Activated B cell treated with CpG ODN at 0.5 μM for 24 hours (primary cell): ENCODE results near the gene SELL. TPM values are rescaled to one million over a fixed set of nuclear protein-coding genes. Genes with fewer than 3 reads are reported as not detected.

ENCODE experiments used
- ATAC-seq: fragments of 200-7000 bp; cut with Tn5 transposase; one replicate; pipeline ENCODE4 v1.10.0; 2021; ENCODE audit warnings: low read depth, mild to moderate bottlenecking, moderate library complexity
- CTCF ChIA-PET: fragments of 350-600 bp; sonication (Branson Sonifier 250); formaldehyde crosslinking; loops from one replicate; lab custom pipeline; 2021; ENCODE audit warnings: antibody characterized with exemption; lab: Charles Lee
- POLR2A ChIA-PET: fragments of 350-600 bp; sonication (Branson Sonifier 250); formaldehyde crosslinking; loops from one replicate; lab custom pipeline; 2021; ENCODE audit warnings: antibody characterized with exemption; lab: Charles Lee
- DNase-seq: peaks from one replicate; pipeline ENCODE4 v3.0.0; 2022
- H3K27ac Mint-ChIP-seq: one replicate; pipeline ENCODE4 v1.8.0; 2020; ENCODE audit warnings: mixed read lengths
- H3K27me3 Mint-ChIP-seq: one replicate; pipeline ENCODE4 v1.8.0; 2021; ENCODE audit warnings: mixed read lengths
- H3K36me3 Mint-ChIP-seq: one replicate; pipeline ENCODE4 v1.8.0; 2021; ENCODE audit warnings: low read depth, mixed read lengths
- H3K4me1 Mint-ChIP-seq: one replicate; pipeline ENCODE4 v1.8.0; 2021; ENCODE audit warnings: mixed read lengths
- H3K4me3 Mint-ChIP-seq: one replicate; pipeline ENCODE4 v1.8.0; 2020; ENCODE audit warnings: mild to moderate bottlenecking, mixed read lengths
- H3K9me3 Mint-ChIP-seq: one replicate; pipeline ENCODE4 v1.8.0; 2020; ENCODE audit warnings: mixed read lengths
- intact Hi-C: fragments of 100-400 bp; cut with micrococcal nuclease; formaldehyde crosslinking; loops from one replicate; pipeline ENCODE4 v1.15.1; 2024
- total RNA-seq: library from RNA; stranded (reverse); gene quantifications from 2 replicates; pipeline ENCODE4 v1.2.3, GENCODE V29; 2022
- TF ChIP-seq, protein P1 (sequence below): fragments of 200-600 bp; IDR thresholded peaks from one replicate; pipeline ENCODE4 v1.8.0; 2022; ENCODE audit warnings: antibody characterized with exemption, mild to moderate bottlenecking

SELL gene
- total RNA-seq, 1 donor from 2014 or later: 156 TPM

DNA sequence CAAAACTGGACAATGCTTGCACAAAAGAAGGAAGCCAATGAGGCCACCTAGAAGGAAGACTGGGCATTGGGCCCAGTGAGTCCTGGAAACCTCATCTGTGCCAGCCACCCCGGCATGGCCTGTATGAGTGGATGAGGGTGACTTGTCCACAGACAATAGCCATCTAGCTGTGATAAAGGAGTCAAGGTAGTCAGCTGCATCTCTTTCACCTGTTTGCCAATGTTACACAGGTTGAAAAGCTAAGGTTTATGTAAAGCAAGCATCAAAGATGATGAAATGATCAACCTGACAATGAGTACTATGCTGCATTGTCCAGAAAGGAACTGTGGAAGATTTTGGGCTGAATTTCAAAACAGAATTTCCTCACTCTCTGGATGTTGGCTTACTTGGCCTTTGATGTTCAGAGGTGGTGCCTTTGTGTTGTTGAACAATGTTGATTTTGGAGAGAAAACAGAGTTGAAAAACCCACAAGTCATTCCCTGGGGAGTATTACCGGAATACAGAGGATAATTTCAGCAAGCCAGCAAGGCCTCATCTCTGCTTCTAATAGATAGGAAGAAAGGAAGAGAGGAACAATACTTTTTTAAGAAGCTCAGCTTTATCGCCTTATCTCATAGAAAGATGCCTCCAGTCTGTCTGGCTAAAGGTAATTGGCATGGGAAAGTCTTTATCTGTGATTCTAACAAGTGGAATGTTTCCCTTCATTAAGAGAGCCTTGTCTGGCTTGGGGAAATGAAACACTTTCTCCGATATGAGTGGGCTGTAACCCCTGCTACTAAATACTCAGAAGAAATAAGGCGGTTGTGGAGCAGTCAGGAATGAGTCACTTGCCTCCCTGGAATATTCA lies 33.8 kb upstream of the SELL start:
- H3K9me3 Mint-ChIP-seq: no peaks in the 10 kb centered on the region
- CTCF ChIA-PET: no interaction called here
- H3K4me3 Mint-ChIP-seq: no peak overlapping the region
- intact Hi-C loops: no loop called here
- H3K36me3 Mint-ChIP-seq: no peaks in the 10 kb centered on the region
- H3K27me3 Mint-ChIP-seq: peaks cover 8% of the 10 kb centered on the region
- ATAC-seq (no peak), DNase-seq (no peak)
- no peaks in the 10 kb centered on the region for H3K4me1 Mint-ChIP-seq
- H3K27ac Mint-ChIP-seq: no peak overlapping the region
- POLR2A ChIA-PET: no interaction called here
- TF ChIP-seq, protein P1, sequence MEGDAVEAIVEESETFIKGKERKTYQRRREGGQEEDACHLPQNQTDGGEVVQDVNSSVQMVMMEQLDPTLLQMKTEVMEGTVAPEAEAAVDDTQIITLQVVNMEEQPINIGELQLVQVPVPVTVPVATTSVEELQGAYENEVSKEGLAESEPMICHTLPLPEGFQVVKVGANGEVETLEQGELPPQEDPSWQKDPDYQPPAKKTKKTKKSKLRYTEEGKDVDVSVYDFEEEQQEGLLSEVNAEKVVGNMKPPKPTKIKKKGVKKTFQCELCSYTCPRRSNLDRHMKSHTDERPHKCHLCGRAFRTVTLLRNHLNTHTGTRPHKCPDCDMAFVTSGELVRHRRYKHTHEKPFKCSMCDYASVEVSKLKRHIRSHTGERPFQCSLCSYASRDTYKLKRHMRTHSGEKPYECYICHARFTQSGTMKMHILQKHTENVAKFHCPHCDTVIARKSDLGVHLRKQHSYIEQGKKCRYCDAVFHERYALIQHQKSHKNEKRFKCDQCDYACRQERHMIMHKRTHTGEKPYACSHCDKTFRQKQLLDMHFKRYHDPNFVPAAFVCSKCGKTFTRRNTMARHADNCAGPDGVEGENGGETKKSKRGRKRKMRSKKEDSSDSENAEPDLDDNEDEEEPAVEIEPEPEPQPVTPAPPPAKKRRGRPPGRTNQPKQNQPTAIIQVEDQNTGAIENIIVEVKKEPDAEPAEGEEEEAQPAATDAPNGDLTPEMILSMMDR: no peak

DNA sequence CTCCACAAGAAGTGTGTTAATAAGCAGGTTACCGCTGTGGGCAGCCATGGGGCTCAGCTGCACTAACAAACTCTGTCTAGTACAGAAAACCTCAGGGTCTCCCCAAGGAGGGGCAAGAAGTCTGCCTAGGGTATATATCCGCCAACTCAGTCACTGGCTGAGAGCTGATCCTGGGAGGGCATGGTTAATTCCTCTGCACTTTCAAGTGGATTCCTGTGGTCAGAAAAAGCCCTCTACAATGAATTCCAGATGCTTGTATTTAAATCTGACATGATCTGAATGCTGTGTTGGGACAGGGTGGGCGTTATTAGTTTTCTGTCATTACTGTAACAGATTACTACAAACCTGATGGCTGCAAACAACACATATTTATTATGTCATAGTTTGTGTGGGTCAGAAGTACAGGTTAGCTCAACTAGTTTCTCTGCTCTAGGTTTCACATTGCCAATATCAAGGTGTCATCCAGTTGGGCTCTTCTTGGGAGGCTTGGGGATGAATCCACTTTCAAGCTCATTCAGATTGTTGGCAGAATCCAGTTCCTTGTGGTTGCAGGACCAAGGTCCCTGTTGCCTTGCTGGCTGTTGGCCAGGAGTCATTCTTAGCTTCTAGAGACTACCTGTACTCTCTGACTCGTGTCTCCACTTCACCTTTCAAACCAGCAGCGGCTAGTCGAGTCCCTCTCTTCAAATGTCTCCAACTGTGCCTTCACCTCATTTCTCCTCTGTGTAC lies 30.4 kb upstream of the SELL start:
- H3K4me1 Mint-ChIP-seq: no peaks in the 10 kb centered on the region
- CTCF ChIA-PET: no interaction called here
- H3K27me3 Mint-ChIP-seq: peaks cover 13% of the 10 kb centered on the region
- no peak overlapping the region for H3K4me3 Mint-ChIP-seq
- POLR2A ChIA-PET: no interaction called here
- intact Hi-C loops: no loop called here
- H3K36me3 Mint-ChIP-seq: no peaks in the 10 kb centered on the region
- DNase-seq (no peak), ATAC-seq (no peak)
- H3K27ac Mint-ChIP-seq: no peak overlapping the region
- no peaks in the 10 kb centered on the region for H3K9me3 Mint-ChIP-seq
- TF ChIP-seq, protein P1: no peak

DNA sequence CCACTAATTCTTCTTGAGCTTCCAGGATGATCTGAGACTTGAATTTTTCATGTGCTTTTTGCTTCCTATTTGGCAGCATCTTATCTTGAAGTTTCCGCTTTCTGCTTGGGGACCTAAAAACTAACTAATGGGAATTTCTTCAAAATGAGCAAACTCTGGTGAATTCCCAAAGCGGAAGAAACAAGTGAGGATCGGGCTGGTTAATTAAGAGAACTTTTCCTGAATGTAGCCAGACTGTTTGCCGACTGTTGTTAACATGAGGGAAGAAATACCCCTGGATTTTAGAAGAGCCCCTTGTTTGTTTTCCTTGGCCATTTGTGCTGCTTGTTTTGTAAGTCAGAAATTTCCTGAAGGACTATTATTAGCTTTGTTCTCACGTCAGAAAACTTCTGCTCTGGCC lies 28.6 kb upstream of the SELL start:
- ChIA-PET POLR2A (no interaction called here), CTCF (interaction anchor here (1.4 kb wide), 1 partner anchor 13 kb away, joined by 3 read pairs; no protein-coding TSS in a partner anchor)
- ATAC-seq (no peak), DNase-seq (no peak)
- Mint-ChIP-seq H3K27ac (no peak overlapping the region), H3K36me3 (no peaks in the 10 kb centered on the region), H3K4me1 (no peaks in the 10 kb centered on the region), H3K4me3 (no peak overlapping the region), H3K27me3 (peaks cover 14% of the 10 kb centered on the region), H3K9me3 (no peaks in the 10 kb centered on the region)
- TF ChIP-seq, protein P1: no peak
- intact Hi-C loops: no loop called here

DNA sequence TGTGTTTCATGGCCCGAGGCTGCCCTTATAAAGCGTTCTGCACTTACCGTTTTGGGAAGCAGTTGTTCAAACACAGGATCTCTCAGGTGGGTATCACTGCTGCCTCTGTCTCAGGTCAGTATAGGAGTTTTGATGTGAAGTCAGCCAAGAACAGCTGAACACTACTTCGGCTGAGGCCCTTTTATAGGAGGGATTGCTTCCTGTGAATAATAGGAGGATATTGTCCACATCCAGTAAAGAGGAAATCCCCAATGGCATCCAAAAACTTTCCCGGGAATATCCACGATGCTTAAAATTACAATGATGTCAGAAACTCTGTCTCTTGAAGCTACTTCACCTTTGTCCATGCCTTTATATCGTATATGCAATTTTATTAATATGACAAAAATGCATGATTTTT lies 22.5 kb upstream of the SELL start, which contains the start of gene SELE:
Gene SELE (minus strand): TSS at position 156 of the 400 bp plus-strand sequence. CDS start 467 bp downstream, outside the sequence.
- ChIA-PET CTCF (no interaction called here), POLR2A (no interaction called here)
- intact Hi-C loops: no loop called here
- TF ChIP-seq, protein P1: no peak
- ATAC-seq: no peak
- no peaks in the 10 kb centered on the region for H3K36me3 Mint-ChIP-seq
- DNase-seq: no peak
- H3K4me1 Mint-ChIP-seq: no peaks in the 10 kb centered on the region
- H3K4me3 Mint-ChIP-seq: no peak within 1 kb of the TSS
- H3K27me3 Mint-ChIP-seq: peaks cover 16% of the 10 kb centered on the region
- H3K9me3 Mint-ChIP-seq: no peaks in the 10 kb centered on the region
- H3K27ac Mint-ChIP-seq: no peak within 1 kb of the TSS

DNA sequence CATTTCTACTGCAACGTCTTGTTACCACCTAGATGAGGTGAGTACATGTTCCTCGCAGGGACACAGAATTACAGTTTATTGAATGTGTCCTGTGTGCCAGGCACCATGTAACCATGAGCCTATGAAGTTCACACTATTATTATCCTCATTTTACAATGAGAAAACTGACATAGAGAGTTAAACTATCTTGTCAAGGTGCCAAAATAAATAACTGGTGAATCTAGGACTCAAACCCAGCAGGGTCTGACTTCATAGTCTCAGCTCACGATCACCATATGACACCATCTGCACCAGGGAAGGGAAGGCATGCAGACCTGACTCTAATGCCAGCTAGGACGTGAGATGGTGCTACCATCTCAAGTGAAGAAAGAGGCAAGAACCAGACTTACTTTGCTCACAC lies 20.0 kb upstream of the SELL start:
- ChIA-PET POLR2A (no interaction called here), CTCF (no interaction called here)
- no peaks in the 10 kb centered on the region for H3K9me3 Mint-ChIP-seq
- no peaks in the 10 kb centered on the region for H3K4me1 Mint-ChIP-seq
- intact Hi-C loops: no loop called here
- no peaks in the 10 kb centered on the region for H3K36me3 Mint-ChIP-seq
- TF ChIP-seq, protein P1: no peak
- ATAC-seq (no peak), DNase-seq (no peak)
- H3K4me3 Mint-ChIP-seq: no peak overlapping the region
- H3K27me3 Mint-ChIP-seq: peaks cover 18% of the 10 kb centered on the region
- H3K27ac Mint-ChIP-seq: no peak overlapping the region
